Heart right ventricle (tissue), 16 donors: ENCODE results near the gene ITGB5. TPM values are rescaled to one million over a fixed set of nuclear protein-coding genes. Genes with fewer than 3 reads are reported as not detected.

Source experiments
- ATAC-seq, 8 donors: fragments of 200-7000 bp; cut with Tn5 transposase; one replicate each; pipeline ENCODE4 v1.9.1; 2020; ENCODE audit warnings: mild to moderate bottlenecking in 8 of 8, moderate library complexity in 8 of 8, moderate number of reproducible peaks in 1 of 8
- DNase-seq, 2 donors: peaks; one replicate each; pipeline ENCODE4 v3.0.0-alpha.2; 2020
- H3K27ac ChIP-seq, 10 donors: fragments of 200-600 bp; sonication (generic) in 2 of 10; one replicate each; pipeline versions ENCODE4 v1.5.0 to v1.8.0; 2020 to 2022; ENCODE audit warnings: mild to moderate bottlenecking in 3 of 10
- H3K27me3 ChIP-seq, 7 donors: fragments of 200-600 bp; one replicate each; pipeline ENCODE4 v1.8.0; 2021 to 2022; ENCODE audit warnings: mild to moderate bottlenecking in 2 of 7
- H3K36me3 ChIP-seq, 9 donors: fragments of 200-600 bp; sonication (generic) in 1 of 9; one replicate each; pipeline versions ENCODE4 v1.5.0 to v1.8.0; 2020 to 2022; ENCODE audit warnings: mild to moderate bottlenecking in 2 of 9
- H3K4me1 ChIP-seq, 9 donors: fragments of 200-600 bp; sonication (generic) in 1 of 9; one replicate each; pipeline versions ENCODE4 v1.5.0 to v1.8.0; 2020 to 2022; ENCODE audit warnings: mild to moderate bottlenecking in 4 of 9
- H3K4me3 ChIP-seq, 10 donors: fragments of 200-600 bp; sonication (generic) in 2 of 10; one replicate each; pipeline versions ENCODE4 v1.5.0 to v1.8.0; 2020 to 2022; ENCODE audit warnings: mild to moderate bottlenecking in 7 of 10, moderate library complexity in 2 of 10
- H3K9me3 ChIP-seq, 11 donors: fragments of 200-600 bp in 10 of 11; sonication (generic) in 2 of 11; one replicate each; pipeline versions ENCODE4 v1.5.0 to v1.8.0; 2013 to 2022; ENCODE audit warnings: mild to moderate bottlenecking in 2 of 11, control low read depth in 1 of 11, moderate library complexity in 1 of 11
- WGBS, 2 donors: extraction: QIAGEN DNeasy Blood & Tissue Kit; methylation state at CpG; one replicate each; pipeline ENCODE4 v1.1.7; 2013; ENCODE audit warnings: inconsistent platforms in 1 of 2; 5-methylcytosine and 5-hydroxymethylcytosine counted together
- intact Hi-C, 10 donors: fragments of 100-400 bp; cut with DNase I; formaldehyde crosslinking; loops; one replicate each; pipeline versions ENCODE4 v1.11.1 to v1.14.2; 2022
- polyA plus RNA-seq, 2 donors: library from polyadenylated mRNA; stranded (reverse); fragments of 200-250 nt; gene quantifications; one replicate each; pipeline ENCODE4 v1.2.3, GENCODE V29; 2013
- total RNA-seq, 10 donors: library from RNA; stranded (reverse); fragmentation: NEBNext Ultra II Directional in 3 of 10; extraction: Animal tissue kit (Norgen Biotek cat#: 25700) in 3 of 10; gene quantifications; one replicate each; pipeline versions ENCODE4 v1.2.1 to v1.2.4, GENCODE V29; 2021 to 2023
- TF ChIP-seq, protein P1 (sequence below), 9 donors: fragments of 200-600 bp; sonication (generic) in 2 of 9; IDR thresholded peaks; one replicate each; pipeline versions ENCODE4 v1.5.0 to v1.8.0; 2021 to 2022; ENCODE audit warnings: antibody characterized with exemption in 9 of 9, mild to moderate bottlenecking in 5 of 9, moderate library complexity in 1 of 9
- donor health status: Arrhythmogenic right ventricular cardiomyopathy.
- donor health status: ischemic (EF 13 %, LVEDD 7.1; RV severe dilation, severe dysfunction).
- donor health status: healthy with polysubstance abuse.
- donor health status: DM: no; HTN: yes; CAD: no.
- donor health status: DM: no; HTN: no; CAD: no.
- donor health status: ischemic (EF 25% LVEDD 6.9; RV normal size, moderate dysfunction).
- donor health status: ischemic (EF 25% LVEDD 5.7; RV mildly dilated, moderate dysfunction).
- donor health status: healthy.
- donor health status: DM: yes; HTN: yes; CAD: no.
- donor health status: Ischemic cardiomyopathy.
- donor health status: ischemic (EF 35%, LVEDD 5.7; RV mildly dilated, moderate dysfunction).
- donor health status: nonischemic (EF 11% LVEDD 7.7; RV severe dilation, severe dysfunction).
- donor health status: DM: yes; HTN: yes; CAD: no.
- donor health status: PGD.
- donor health status: ischemic (EF 29% LVEDD 5.4; RV normal size, mild dysfunction).
- donor health status: nonischemic (EF 23%, LVEDD 6.1; RV moderate dilation, normal function).

ITGB5 gene
- total and polyA plus RNA-seq, 12 donors: 18.5 to 154 (median 108) TPM

DNA sequence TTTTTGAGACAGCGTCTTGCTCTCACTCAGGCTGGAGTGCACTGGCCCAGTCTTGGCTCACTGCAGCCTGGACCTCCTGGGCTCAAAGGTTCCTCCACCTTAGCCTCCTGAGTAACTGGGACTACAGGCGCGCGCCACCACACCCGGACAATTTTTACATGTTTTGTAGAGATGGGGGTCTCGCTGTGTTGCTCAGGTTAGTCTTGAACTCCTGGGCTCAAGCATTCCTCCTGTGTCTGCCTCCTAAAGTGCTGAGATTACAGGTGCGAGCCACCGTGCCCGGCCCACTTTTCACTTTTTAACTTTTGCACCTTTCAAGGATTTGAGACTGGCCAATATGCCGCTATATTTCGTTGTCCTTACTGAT, 750 bp upstream of the ITGB5 start:
- no peak for DNase-seq
- peak overlapping the region in 9 of 10 donors; percentile 64 to 98 (median 85) for H3K4me3 ChIP-seq
- ATAC-seq: no peak
- H3K27me3 ChIP-seq: peaks cover 0 to 37% (median 0%) of the 10 kb centered on the region in 7 donors
- peaks cover 0 to 14% (median 0%) of the 10 kb centered on the region in 9 donors for H3K36me3 ChIP-seq
- no peaks in the 10 kb centered on the region for H3K9me3 ChIP-seq
- H3K27ac ChIP-seq: peak overlapping the region in 8 of 10 donors; percentile 81 to 98 (median 93)
- intact Hi-C loops: loop anchor here in 9 of 10 donors (2.0 to 10.0 kb wide), 8 partner anchors 36 to 116 kb away; no protein-coding TSS in a partner anchor
- H3K4me1 ChIP-seq: peaks cover 17 to 38% (median 32%) of the 10 kb centered on the region in 9 donors
- TF ChIP-seq, protein P1, sequence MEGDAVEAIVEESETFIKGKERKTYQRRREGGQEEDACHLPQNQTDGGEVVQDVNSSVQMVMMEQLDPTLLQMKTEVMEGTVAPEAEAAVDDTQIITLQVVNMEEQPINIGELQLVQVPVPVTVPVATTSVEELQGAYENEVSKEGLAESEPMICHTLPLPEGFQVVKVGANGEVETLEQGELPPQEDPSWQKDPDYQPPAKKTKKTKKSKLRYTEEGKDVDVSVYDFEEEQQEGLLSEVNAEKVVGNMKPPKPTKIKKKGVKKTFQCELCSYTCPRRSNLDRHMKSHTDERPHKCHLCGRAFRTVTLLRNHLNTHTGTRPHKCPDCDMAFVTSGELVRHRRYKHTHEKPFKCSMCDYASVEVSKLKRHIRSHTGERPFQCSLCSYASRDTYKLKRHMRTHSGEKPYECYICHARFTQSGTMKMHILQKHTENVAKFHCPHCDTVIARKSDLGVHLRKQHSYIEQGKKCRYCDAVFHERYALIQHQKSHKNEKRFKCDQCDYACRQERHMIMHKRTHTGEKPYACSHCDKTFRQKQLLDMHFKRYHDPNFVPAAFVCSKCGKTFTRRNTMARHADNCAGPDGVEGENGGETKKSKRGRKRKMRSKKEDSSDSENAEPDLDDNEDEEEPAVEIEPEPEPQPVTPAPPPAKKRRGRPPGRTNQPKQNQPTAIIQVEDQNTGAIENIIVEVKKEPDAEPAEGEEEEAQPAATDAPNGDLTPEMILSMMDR (IDR thresholded peaks at IDR 0.05): no peak
- WGBS, 2 donors: 91 to 95% methylated on average over 11 of the region's 11 CpGs

DNA sequence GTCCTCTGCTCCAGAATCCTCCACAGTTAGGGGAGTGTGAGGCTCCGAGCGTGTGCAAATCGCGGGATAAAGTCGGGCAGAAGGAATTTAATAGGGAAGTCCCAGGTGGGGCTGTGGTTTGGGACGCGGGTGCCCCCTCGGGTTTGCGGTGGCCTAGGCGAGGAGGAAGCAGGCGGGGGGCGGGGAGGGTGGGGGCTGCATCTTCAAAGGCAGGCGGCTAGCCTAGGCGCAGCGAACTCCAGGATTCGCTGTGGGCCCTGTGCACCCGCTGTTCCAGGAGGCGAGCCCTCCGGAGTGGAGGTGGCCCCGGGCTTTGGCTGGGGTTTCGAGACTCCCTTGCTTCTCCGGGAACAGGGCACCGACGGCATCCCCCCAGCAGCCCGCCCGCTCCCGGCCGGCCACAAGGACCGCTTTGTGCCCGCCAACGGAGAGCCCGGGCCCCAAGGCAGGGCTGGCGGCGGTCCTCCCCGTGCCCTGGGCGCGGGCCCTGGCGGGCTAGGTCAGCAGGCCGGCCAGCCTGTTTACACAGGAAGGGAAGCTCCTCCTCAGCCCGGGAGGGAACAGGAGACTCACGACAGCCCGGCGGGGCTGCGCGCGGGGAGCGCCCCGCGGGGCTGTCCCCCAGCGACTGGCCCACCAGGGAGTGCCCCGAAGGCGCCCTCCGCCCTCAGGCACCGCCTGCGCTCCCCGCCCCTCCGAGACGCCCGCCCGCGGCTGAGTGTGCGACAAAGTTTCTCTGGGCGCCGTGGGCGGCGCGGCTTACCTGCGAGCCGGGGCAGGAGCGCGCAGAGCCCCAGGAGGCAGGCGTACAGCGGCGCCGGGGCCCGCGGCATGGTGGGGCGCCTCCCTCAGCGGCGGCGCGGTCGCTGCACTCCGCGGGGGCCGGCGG, 753 bp downstream of the ITGB5 start:
- Histone ChIP-seq H3K9me3 (no peaks in the 10 kb centered on the region), H3K27me3 (peaks cover 0 to 37% (median 0%) of the 10 kb centered on the region in 7 donors), H3K4me1 (peaks cover 22 to 50% (median 42%) of the 10 kb centered on the region in 9 donors), H3K36me3 (peaks cover 0 to 14% (median 0%) of the 10 kb centered on the region in 9 donors), H3K27ac (peak overlapping the region; percentile 81 to 98 (median 93)), H3K4me3 (peak overlapping the region; percentile 45 to 98 (median 84))
- TF ChIP-seq, protein P1 (IDR thresholded peaks at IDR 0.05): peak in 3 of 9 donors; percentile 6 to 16 (median 7)
- ATAC-seq (peak; percentile 47 to 74 (median 54)), DNase-seq (peak; percentile 35 to 54)
- 1% methylated on average over 79 to 87 of the region's 87 CpGs for WGBS, 2 donors
- intact Hi-C loops: loop anchor here in 9 of 10 donors (2.0 to 10.0 kb wide), 8 partner anchors 34 to 114 kb away; no protein-coding TSS in a partner anchor

DNA sequence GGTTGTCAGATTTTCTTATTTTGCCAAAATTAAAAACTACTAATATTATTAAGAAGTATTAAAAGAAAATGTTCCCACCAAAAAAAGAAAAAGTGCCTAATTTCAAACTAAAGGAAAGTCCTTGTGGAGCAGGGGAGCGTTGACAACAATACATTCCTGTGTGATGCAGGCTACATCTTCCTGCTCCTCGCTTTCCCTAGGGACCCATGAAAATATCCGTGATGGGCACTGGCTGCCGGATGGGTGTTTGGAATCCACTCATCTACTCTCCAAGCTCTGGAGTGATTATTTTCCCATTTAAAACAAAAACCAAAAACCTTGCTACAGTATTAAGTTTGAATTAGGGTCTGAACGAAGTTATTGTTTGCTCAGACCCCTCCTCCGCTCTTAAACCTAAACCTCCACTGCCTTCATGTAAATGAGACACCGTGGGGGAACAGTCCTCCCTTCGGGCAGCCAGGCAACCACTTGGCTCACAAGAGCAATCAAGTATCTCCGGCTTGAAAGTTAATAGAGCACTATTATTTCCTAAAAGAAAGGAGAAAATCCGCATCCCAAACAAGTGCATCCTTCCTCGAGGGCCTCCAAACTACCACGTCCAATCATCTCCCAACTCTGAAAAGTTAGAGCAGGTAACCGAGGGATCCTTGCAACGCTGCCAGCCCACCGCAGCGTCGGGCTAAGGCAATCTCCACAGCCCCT, 1.5 kb downstream of the ITGB5 start:
- 19% methylated on average over 17 of the region's 17 CpGs for WGBS, 2 donors
- peaks cover 22 to 51% (median 42%) of the 10 kb centered on the region in 9 donors for H3K4me1 ChIP-seq
- intact Hi-C loops: loop anchor here in 9 of 10 donors (2.0 to 10.0 kb wide), 8 partner anchors 33 to 113 kb away; no protein-coding TSS in a partner anchor

More for the DNA sequence above, 1.5 kb downstream of the ITGB5 start:
- DNase-seq: no peak
- TF ChIP-seq, protein P1 (IDR thresholded peaks at IDR 0.05): no peak
- no peak for ATAC-seq
- Histone ChIP-seq H3K27ac (peak overlapping the region; percentile 81 to 98 (median 93)), H3K4me3 (peak overlapping the region; percentile 45 to 98 (median 84)), H3K9me3 (no peaks in the 10 kb centered on the region), H3K27me3 (peaks cover 0 to 37% (median 0%) of the 10 kb centered on the region in 7 donors), H3K36me3 (peaks cover 0 to 14% (median 0%) of the 10 kb centered on the region in 9 donors)
